OCI-LY1 (cell line): Measurements from ENCODE around the gene LY9.

ENCODE experiments used
- CTCF ChIP-seq: fragments of 200-600 bp; sonication (generic), shearing (Covaris generic); IDR thresholded peaks from 2 replicates; pipeline ENCODE4 v1.5.1; 2017; ENCODE audit warnings: mild to moderate bottlenecking, antibody characterized with exemption, low read length, moderate library complexity, mixed read lengths
- EZH2 ChIP-seq: fragments of 200-600 bp; sonication (generic), shearing (Covaris generic); IDR thresholded peaks from 2 replicates; pipeline ENCODE4 v1.8.0; 2017; ENCODE audit warnings: borderline replicate concordance, mixed run types, mild to moderate bottlenecking, antibody characterized with exemption, low read length, moderate library complexity, mixed read lengths

- TF ChIP-seq CTCF, result no peak
- no peak for TF ChIP-seq EZH2
These were observed 4.2 kb downstream of the LY9 start for GRCh38 chr1:160800142-160800541.
